ENCODE data around the gene C14orf39.

C14orf39 gene

GRCh38 chr14:60514741-60515491, 29.1 kb upstream of the C14orf39 start:
- Histone ChIP-seq H3K27ac (ENCODE audit: low read depth, low read length) (no peak overlapping the region), H4K20me1 (ENCODE audit: low read depth, low read length) (no peaks in the 10 kb centered on the region), H3K79me2 (ENCODE audit: insufficient read depth, low read length) (no peaks in the 10 kb centered on the region), H3K27me3 (ENCODE audit: low read length) (no peaks in the 10 kb centered on the region), H2AFZ (ENCODE audit: low read depth, low read length, severe bottlenecking) (no peak overlapping the region), H3K9me3 (ENCODE audit: insufficient read depth, low read length) (no peaks in the 10 kb centered on the region), H3K36me3 (ENCODE audit: low read length) (no peaks in the 10 kb centered on the region), H3K9ac (ENCODE audit: low read length) (no peak overlapping the region), H3K9me2 (replicated peaks; ENCODE audit: insufficient read depth, low read length) (no peaks in the 10 kb centered on the region), H3K4me3 (ENCODE audit: insufficient read depth, low read length, poor library complexity, severe bottlenecking) (no peak overlapping the region), H3F3A (ENCODE audit: insufficient read depth) (no peaks in the 10 kb centered on the region), H3K4me2 (ENCODE audit: low read depth, low read length, poor library complexity, severe bottlenecking) (no peak overlapping the region)
- TF ChIP-seq CTCF (IDR thresholded peaks at IDR 0.05; ENCODE audit: insufficient read depth, low read length, poor library complexity, severe bottlenecking) = no peak
- TF ChIP-seq EZH2phosphoT487 (conservative IDR thresholded peaks at IDR 0.05; ENCODE audit: low read length) = no peak

- no peak overlapping the region for H3K9ac ChIP-seq (ENCODE audit: low read length)
- H4K20me1 ChIP-seq (ENCODE audit: low read depth, low read length) = no peaks in the 10 kb centered on the region
- H3K4me2 ChIP-seq (ENCODE audit: low read depth, low read length, poor library complexity, severe bottlenecking) = no peak overlapping the region
- no peaks in the 10 kb centered on the region for H3K79me2 ChIP-seq (ENCODE audit: insufficient read depth, low read length)
- H3K27me3 ChIP-seq (ENCODE audit: low read length) = no peaks in the 10 kb centered on the region
- no peaks in the 10 kb centered on the region for H3K9me2 ChIP-seq (replicated peaks; ENCODE audit: insufficient read depth, low read length)
- no peak overlapping the region for H3K27ac ChIP-seq (ENCODE audit: low read depth, low read length)
- H3K36me3 ChIP-seq (ENCODE audit: low read length) = no peaks in the 10 kb centered on the region
- H3K4me3 ChIP-seq (ENCODE audit: insufficient read depth, low read length, poor library complexity, severe bottlenecking) = no peak overlapping the region
- TF ChIP-seq EZH2phosphoT487 (conservative IDR thresholded peaks at IDR 0.05; ENCODE audit: low read length) = no peak
- no peak for TF ChIP-seq CTCF (IDR thresholded peaks at IDR 0.05; ENCODE audit: insufficient read depth, low read length, poor library complexity, severe bottlenecking)
- no peaks in the 10 kb centered on the region for H3F3A ChIP-seq (ENCODE audit: insufficient read depth)
- no peak overlapping the region for H2AFZ ChIP-seq (ENCODE audit: low read depth, low read length, severe bottlenecking)
- no peaks in the 10 kb centered on the region for H3K9me3 ChIP-seq (ENCODE audit: insufficient read depth, low read length)
Measured at GRCh38 chr14:60514378-60514740, 28.5 kb upstream of the C14orf39 start.

GRCh38 chr14:60512973-60513571, 27.2 kb upstream of the C14orf39 start:
- no peaks in the 10 kb centered on the region for H3K79me2 ChIP-seq (ENCODE audit: insufficient read depth, low read length)
- no peak overlapping the region for H3K9ac ChIP-seq (ENCODE audit: low read length)
- H2AFZ ChIP-seq (ENCODE audit: low read depth, low read length, severe bottlenecking) = no peak overlapping the region
- H3F3A ChIP-seq (ENCODE audit: insufficient read depth) = no peaks in the 10 kb centered on the region
- no peak overlapping the region for H3K4me2 ChIP-seq (ENCODE audit: low read depth, low read length, poor library complexity, severe bottlenecking)
- no peak overlapping the region for H3K27ac ChIP-seq (ENCODE audit: low read depth, low read length)
- no peak overlapping the region for H3K4me3 ChIP-seq (ENCODE audit: insufficient read depth, low read length, poor library complexity, severe bottlenecking)
- H3K9me2 ChIP-seq (replicated peaks; ENCODE audit: insufficient read depth, low read length) = no peaks in the 10 kb centered on the region
- TF ChIP-seq CTCF (IDR thresholded peaks at IDR 0.05; ENCODE audit: insufficient read depth, low read length, poor library complexity, severe bottlenecking) (no peak), EZH2phosphoT487 (conservative IDR thresholded peaks at IDR 0.05; ENCODE audit: low read length) (no peak)
- H3K9me3 ChIP-seq (ENCODE audit: insufficient read depth, low read length) = no peaks in the 10 kb centered on the region
- H3K36me3 ChIP-seq (ENCODE audit: low read length) = no peaks in the 10 kb centered on the region
- no peaks in the 10 kb centered on the region for H3K27me3 ChIP-seq (ENCODE audit: low read length)
- H4K20me1 ChIP-seq (ENCODE audit: low read depth, low read length) = no peaks in the 10 kb centered on the region

All from SU-DHL-6 (cell line).